GM21360 (cell line): ENCODE measurements around the gene FAIM.
"Not testable (repeated sequence)": the region's sequence is repeated elsewhere in the genome, so short reads cannot be mapped to it uniquely, and the experiment has no call there.

Experiments used
- ATAC-seq: cut with Tn5 transposase; IDR thresholded peaks from one replicate; pipeline ENCODE4 v1.9.1; 2021; ENCODE audit warnings: mild to moderate bottlenecking, moderate library complexity; ENCODE audit not compliant: unreplicated experiment

Gene FAIM

GRCh38 chr3:138675393-138675792, 66.8 kb downstream of the FAIM start:
- no peak for ATAC-seq

GRCh38 chr3:138678086-138678485, 69.5 kb downstream of the FAIM start:
- ATAC-seq: no peak

GRCh38 chr3:138678874-138679392, 70.4 kb downstream of the FAIM start:
- no peak for ATAC-seq

GRCh38 chr3:138680974-138681373, 72.4 kb downstream of the FAIM start:
- not testable (repeated sequence) for ATAC-seq

- ATAC-seq: no peak
Observed at GRCh38 chr3:138681463-138682220, 73.1 kb downstream of the FAIM start.

- ATAC-seq: no peak
Observed at GRCh38 chr3:138682648-138683047, 74.1 kb downstream of the FAIM start.
